Fibroblast of the aortic adventitia (primary cell): Measurements from ENCODE around the gene MSH3. TPM values are rescaled to one million over a fixed set of nuclear protein-coding genes. Genes with fewer than 3 reads are reported as not detected.

ENCODE experiments used
- DNase-seq: peaks from one replicate; pipeline ENCODE4 v3.0.0-alpha.2; 2010; ENCODE audit warnings: low read depth
- H3K4me3 ChIP-seq: 2 replicates; pipeline ENCODE4 v1.5.1; 2011; ENCODE audit warnings: low read depth, mild to moderate bottlenecking, control low read depth, low read length, moderate library complexity
- CTCF ChIP-seq: IDR thresholded peaks from 2 replicates; pipeline ENCODE4 v1.5.1; 2011; ENCODE audit warnings: mild to moderate bottlenecking, low read length, control low read depth, inconsistent platforms; ENCODE audit not compliant: insufficient read depth
- total RNA-seq: library from RNA; depleted of rRNA; stranded (reverse); fragments of >200 nt; gene quantifications from 2 replicates; pipeline ENCODE4 v1.2.3, GENCODE V29; 2012; ENCODE audit warnings: low replicate concordance

MSH3 gene
- 19.3 and 25.0 TPM in 2 replicates for total RNA-seq

GRCh38 chr5:80654391-80655230, at the start of gene MSH3, which contains the start of gene DHFR:
Gene MSH3, plus strand, starts transcription at chr5:80654652. Its CDS starts 76 bp downstream, at chr5:80654728.
Gene DHFR, minus strand, starts transcription at chr5:80654983. Its CDS starts 494 bp downstream, at chr5:80654489.
- no peak for TF ChIP-seq CTCF
- peak within 1 kb of the TSS; percentile 95 for H3K4me3 ChIP-seq
- peak; percentile 77 for DNase-seq

GRCh38 chr5:80607343-80607742, 47.1 kb upstream of the MSH3 start:
- H3K4me3 ChIP-seq = no peak overlapping the region
- TF ChIP-seq CTCF = no peak
- no peak for DNase-seq

- no peak for TF ChIP-seq CTCF
- H3K4me3 ChIP-seq = no peak overlapping the region
- no peak for DNase-seq
These were observed 46.6 kb upstream of the MSH3 start for GRCh38 chr5:80607832-80608231.

GRCh38 chr5:80608731-80609130, 45.7 kb upstream of the MSH3 start:
- no peak for TF ChIP-seq CTCF
- DNase-seq = no peak
- no peak overlapping the region for H3K4me3 ChIP-seq

GRCh38 chr5:80609692-80610091, 44.8 kb upstream of the MSH3 start:
- no peak for DNase-seq
- H3K4me3 ChIP-seq = no peak overlapping the region
- no peak for TF ChIP-seq CTCF

GRCh38 chr5:80615266-80615914, 39.1 kb upstream of the MSH3 start:
- TF ChIP-seq CTCF = no peak
- no peak for DNase-seq

More at GRCh38 chr5:80615266-80615914, 39.1 kb upstream of the MSH3 start:
- H3K4me3 ChIP-seq = no peak overlapping the region
